GM19099 (cell line): ENCODE data around the gene REC114.

ENCODE experiments used
- POLR2A ChIP-seq: IDR thresholded peaks from 3 replicates; pipeline ENCODE4 v1.6.1; 2011; ENCODE audit warnings: low read depth; ENCODE audit not compliant: insufficient read length; ENCODE audit errors: extremely low read depth

REC114 gene

DNA sequence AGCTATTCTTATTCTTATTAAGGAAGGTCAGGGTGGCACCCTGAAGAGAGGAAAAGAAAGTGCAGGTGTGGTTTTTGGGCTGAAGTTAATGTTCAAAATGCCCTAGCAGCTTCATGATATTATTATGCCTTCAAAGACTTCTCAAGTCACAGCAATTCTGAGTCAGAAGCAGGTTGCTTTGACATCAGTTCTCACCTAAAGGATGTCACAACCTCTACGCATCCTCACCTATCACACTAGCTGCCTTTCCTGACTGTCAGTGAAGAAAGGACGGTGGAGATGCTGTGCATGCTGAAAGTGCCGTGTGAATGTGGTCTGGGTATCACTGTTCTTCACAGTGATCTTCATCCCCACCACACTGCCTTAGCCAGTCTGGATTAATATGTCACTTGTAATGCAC, 140.6 kb downstream of the REC114 start:
- no peak for TF ChIP-seq POLR2A

DNA sequence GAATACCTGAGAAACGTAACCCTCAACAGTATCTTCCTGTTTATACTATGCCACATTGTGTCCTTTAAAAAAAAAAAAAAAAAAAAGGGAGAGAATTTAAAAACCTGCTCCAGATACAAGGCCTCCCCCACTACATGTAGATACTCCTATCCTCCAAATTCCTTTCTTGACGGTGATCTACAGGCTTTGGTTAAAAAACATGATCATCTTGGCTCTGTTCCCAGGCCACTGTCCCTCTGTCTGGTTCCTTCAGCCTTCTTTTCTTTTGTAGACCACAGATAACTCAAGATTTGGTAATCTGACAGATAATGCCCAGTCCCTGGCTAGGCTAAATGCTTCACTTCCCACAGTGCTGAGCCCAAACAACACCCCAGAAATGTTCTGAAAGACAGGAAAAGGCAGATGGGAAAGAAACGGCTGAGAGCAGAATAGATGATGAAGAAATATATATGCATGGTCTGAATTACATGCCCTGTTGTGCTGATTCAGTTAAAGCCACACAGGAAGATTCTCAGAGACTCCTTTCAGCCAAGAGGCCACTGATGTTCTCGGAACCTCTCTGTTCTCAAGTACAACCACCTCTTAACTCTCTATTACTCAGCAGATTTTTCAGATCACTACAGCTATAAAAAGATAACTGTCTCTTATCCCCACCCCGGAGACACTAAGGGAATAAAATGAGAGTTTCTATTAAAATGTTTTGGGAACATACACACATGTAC, 141.9 kb downstream of the REC114 start:
- TF ChIP-seq POLR2A, result no peak

DNA sequence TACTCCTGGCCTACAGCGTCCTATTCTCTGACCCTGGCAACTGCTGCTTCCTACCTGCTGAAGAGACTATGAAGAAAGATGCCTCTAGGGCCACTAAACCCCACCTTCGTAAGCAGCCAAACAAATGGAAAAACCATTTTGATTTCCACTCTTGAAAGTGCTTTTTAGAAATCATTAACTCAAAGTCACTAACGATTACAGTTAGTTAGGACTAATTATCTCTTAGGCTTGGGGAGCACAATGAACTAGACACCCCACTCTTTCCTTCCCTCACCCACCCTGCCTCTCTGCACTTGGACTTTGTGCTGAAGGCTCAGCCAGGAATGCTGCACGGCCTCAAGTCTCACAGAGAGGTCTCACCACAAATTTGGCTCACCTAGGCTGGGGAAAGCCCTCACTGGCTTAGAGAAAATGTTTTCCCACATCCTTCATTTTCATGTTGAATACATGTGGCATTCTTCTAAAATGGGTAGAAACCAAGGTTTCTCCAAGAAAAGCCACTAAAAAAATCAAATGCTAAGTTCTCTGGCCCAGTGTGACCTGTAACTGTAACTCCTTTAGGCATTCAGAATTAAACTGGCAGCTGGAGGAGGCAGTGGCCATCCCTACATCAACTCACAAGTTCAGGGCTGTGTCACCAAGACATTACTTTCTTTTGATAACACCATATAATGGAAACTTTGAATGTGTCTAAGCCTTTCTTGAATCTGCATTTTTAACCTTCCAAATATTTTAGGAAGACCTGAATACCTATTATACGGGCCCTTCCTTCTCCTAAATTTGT, 143.1 kb downstream of the REC114 start:
- TF ChIP-seq POLR2A, result no peak

DNA sequence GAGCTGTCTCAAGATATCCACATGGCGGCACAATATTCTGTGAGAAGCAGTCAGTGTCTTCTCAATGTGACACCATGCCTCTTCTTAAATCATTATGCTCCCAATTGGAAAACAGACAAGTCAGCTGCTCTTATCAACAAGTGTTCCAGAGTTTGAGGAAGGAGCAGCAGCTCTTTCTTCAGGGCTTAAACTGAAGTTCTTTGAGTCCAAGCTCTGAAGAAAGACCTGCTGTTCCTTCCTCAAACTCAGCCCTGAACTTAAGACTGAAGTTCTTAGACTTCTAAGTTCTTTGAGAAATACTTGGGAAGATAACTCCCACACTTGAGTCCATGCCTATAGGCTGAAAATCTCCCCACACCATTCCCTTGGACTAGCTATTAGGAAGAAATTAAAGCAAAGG, 146.8 kb downstream of the REC114 start:
- no peak for TF ChIP-seq POLR2A

DNA sequence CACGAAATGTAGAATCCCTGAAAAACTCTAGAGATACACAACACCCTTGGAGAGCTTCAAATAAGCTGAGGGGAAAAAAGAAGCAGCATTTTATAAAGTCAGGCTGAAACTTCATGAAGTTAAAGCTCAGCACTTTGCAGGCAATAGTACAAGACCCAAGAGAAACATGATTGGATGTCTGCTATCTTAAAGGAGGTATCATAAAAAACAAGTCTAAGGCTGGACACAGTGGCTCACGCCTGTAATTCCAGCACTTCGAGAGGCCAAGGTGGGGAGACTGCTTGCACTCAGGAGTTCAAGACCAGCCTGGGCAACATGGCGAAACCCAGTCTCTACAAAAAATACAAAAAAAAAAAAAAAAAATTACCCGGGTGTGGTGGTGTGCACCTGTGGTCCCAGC, 147.3 kb downstream of the REC114 start:
- no peak for TF ChIP-seq POLR2A

DNA sequence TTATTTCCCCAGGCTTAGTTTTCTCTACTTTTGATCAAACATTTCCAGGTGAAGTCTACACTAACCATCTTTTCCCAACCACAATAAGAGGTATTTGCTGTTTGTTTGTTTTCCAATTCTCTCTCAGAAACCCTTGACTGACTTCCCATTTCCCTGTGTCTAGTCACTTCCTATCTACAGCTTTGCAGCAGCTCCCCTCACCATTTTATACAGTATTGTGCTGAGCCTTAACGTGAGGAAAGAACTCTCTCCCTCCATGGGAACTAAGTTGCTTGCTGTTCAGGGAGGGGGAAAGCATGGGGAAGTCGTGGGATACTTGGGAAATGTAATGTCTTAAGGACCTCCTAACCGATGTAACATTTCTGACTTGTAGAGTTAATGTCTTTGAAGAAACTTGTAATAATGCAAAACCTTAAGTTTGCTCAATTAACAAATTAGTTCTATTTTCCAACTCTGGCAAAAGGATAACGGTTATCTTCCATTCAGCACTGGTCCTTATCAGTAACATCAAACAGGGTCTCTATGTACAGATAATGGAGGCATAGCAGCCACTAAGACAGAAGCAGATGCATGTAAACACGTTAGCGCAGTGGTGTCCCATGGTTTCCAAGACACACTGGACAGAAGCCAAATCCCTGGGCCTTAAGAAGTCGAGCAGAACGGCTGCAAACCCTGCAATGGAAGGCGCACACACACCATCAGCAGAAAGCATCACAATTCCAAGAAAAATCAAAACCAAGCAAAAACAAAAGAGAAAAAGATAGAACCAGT, 150.5 kb downstream of the REC114 start:
- no peak for TF ChIP-seq POLR2A

DNA sequence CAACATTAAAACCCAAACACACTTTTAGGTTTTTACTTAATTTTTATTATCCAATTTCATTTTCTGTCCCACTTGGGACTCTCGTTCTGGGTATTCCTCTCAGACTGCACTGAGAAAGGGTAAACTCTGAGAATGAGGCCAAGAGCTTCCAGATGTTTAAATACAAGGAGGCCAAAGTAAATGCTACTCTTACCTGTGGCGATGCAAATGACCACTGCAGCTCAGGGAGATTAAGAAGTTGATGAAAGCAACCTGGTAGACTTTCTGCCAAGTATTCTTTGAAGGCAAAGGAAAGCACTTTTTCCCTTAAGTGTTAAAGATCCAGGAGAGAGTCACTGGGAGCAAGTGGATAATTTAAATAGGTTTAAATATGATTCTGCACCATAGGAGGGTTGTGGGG, 151.1 kb downstream of the REC114 start:
- TF ChIP-seq POLR2A, result no peak

DNA sequence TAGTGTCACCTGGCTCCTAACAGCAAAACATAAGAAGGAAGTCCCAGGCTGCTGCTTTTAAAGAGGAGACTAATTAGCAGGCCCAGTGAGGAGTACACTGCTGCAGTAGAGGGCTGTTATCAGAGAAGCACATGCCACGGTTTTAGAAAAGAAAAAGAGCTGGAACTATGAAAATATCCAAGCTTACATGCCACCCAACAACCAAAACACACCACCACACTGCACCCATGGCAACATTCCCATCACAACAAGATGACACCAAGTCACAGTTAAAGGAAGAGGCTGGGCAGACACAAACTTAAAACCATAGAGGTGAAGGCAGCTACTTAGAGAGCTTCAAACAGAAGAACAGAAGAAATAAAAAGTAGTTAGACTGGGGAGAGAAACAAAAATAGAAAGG, 153.2 kb downstream of the REC114 start:
- no peak for TF ChIP-seq POLR2A

DNA sequence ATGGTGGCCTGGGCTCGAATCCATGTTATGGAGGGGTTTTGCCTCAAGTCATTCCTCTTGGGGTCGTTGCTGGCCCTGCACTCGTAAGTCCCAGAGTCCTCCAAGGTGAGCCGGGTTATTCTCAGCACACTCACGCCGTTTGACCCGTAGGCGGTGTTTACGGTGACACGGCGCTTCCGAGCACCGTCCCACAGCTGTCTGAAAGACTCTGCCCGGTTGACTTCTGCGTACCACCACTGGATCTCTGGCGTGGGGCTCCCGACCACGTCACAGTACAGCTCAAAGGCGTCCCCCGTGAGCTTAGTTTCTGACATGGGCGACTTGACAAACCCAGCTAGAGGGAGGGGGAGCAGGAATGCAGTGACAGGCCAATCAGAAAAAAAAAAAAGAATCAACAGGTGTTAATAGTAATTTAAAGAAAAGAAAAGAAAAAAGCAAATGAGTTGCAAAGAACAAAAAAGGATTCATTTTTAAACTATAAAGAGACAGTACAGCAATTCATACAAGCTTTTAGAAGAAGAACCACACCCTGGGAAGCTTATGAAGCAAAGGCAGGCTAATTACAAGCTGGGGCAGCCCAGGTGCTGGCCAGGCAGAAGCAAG, 154.2 kb downstream of the REC114 start:
- TF ChIP-seq POLR2A, result no peak

DNA sequence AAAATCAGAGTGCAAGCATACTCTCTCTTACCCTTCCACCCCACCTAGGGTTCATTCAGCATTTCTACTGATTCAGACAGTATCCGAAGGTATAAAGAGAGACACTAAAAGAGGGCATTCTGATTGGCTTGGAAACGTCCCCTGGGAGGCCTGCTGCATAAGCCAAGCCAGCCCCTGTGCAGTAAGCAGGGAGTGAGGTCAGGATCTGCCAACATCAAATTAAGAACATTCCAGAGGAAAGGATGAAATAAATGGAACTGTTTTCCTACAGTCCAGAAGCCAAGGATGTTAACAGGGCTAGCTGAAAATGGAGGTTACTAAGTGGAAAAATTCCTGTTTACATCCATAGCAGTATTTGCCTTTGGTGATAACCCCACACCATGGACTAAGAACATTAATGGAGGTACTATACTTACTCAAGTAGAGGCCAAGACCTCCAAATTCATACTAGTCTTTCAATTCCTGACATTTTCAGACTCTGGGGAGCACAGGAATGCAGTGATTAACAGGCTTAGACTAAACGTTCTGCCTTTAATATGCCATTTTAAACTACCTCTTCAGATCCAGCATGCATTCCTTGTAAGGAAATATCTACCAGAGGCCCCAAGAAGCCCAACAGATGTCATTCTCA, 155.7 kb downstream of the REC114 start:
- no peak for TF ChIP-seq POLR2A

DNA sequence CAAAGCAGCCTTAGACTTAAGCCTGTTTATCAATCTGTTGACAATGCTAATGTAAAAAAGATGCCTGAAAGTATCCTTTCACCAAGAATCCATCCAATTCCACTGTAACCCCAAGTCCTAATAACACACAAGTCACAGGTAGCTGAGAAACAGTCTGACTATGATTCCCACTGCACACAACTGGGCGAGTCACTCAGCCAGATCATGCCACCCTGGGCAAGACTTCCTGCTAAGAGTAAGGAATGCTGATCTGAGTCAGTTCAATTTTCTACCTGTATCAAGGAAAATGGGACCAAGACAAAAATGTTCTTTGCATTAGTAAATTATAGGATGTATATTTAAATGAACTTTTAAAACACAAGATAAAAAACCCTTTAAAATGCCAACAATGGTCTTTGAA, 157.0 kb downstream of the REC114 start:
- TF ChIP-seq POLR2A, result no peak

DNA sequence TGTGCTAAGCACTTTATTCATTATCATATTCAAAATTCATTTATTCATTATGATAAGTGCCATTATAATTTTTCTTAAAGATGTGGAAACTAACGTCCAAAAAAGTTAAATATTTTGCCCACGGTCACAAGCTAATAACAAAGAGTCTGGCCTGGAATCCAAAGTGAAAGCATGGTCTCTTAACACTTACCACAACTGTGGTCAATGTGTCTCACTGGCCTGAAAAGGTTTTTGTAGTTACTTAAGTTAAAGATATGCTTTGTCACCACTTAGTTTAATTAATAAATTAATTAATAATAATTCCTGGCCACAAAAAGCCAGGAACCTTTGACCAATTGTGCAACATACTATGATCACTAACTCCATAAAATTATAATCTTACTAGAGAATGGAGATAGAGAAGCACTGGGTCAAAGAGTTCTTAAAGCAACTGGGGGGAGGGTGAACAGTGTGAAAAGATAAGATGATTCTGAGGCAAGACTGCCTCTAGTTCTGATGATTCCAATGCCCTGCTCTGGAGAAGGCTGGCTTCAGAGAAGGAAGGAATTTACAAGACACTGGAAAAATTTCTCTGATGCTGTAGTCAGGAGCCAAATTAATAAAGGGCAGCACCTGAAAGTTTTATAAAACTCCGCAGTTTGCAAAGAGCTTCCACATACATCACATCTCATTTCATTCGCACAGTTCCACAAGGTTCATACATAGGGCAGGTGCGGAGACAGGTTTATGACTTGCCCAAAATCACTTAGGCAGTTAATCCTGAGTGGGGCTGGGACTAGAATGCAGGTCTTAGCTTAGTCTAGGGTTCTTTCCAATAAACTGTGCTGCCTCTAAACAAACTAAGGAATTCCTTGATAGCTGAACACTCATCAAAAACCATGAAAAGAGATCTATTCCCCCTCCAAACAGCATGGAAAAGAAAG, 157.7 kb downstream of the REC114 start:
- TF ChIP-seq POLR2A, result no peak
